Measurements from ENCODE around the gene PDE4B.

Gene PDE4B

DNA sequence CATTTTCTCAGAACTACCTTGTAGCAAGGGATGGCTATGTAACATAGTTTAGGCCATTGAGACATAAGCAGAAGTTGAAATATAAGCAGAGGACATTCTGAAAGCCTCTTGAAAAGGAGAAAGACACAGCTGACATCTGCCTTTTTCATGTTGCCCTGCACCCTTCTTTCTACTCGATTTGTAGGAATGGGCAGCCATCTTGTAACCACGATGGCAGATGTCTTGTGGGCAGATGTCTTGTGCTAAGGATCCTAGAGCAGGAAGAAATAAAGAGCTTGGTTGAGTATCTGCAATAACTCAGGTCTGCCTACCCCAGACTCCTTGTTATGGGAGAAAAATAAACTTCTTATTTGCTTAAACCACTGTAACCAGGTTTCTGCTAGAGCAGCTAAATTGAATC lies 351.0 kb downstream of the PDE4B start:
- DNase-seq = no peak

DNA sequence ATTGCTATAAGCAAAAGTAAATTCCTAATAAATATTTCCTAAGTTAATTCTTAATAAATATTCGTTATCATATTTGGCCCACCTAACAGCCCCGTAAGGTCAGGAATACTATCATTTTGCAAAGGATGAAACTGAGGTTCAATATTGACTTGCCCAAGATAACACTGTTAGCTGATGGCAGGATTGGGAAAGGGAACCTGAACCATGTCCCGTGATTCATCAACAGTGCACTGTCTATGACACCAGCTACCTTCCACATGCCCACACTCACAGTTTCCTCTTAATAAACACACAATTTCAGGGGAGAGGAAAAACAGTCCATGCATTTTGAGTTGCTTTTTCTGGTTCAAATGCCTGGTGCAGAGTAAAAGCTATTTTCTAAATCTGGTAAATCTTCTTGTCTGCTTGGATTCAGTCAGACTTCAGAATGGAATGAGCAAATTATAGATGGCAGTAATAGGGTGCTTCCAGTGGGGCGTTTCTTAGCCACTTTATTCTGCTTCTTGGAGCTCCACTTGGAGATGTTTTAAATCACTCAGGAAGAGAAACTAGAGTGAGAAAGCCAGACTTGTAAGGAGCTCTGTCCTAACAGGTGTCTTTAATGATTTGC lies 354.6 kb downstream of the PDE4B start:
- no peak for DNase-seq

DNA sequence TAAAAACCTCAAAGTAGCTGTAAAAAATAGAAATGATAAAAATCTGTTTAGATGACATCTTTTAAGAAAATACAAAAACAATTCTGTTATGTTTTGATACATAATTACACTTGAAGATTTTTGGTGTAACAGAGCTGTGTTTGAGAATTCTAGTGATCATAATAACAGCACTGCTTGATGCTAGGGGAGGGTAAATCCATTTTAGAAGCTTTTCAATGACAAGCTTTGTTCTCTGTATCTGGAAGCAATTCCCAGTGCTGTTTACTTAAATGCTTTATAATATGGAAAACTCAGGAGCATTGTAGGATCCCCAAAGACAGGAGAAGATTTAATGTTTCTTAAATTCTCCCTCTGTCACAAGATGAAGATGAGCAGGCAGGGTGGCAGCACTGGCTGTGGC lies 359.3 kb downstream of the PDE4B start:
- no peak for DNase-seq

DNA sequence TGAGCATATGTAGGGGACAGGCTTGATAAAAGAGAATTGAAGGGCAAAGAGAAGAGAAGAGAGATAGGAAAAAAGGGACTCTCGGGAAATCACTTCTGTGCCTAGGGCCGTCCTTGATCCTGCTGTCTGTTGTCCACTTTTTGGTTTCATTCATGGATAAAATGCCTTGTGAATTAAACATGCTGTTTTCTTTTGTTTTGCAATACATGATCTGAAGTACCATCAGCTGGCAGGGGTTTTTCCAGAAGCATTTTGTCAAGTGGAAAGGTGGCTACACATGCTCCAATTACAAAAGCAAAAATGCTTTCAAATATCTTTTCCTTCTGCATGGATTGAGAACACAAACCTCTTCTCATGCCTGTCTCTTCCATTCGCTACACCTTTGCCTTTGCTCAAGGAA lies 361.7 kb downstream of the PDE4B start:
- DNase-seq = no peak

DNA sequence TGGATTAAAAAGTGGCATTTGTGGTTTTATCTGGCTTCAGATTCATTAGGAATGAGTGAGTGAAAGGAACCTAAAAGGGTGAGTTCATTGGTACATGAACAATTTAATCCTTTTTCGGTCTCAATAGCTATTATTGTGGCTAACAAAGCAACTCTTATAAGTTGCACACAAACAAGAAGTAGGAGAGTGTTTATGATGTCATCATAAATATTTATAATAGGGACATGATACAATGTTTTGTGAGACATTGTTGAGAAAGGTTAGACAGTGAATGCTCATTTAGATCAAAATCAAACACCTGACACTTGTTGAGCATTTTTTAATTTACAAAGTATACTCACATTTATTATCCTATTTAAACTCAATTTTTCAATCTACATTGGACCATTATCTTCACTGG lies 363.4 kb downstream of the PDE4B start:
- no peak for DNase-seq

DNA sequence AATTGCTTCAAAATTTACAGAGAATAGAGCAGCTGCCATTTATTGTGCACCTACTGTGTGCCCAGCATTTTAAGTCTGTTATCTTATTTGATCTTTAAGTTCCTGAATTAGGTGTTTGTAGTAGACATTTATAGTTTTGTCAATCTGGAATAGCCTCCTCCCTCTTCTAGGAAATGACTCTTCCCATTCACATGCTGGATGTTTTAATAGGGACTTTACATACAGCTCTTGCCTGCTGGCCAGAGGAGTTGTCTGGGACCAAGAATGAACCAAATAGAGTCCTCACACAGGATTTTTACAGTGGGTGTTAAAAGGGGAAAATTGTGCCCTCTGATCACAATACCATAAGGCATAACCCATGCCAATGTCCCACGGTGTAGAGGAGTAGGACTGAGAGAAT lies 367.1 kb downstream of the PDE4B start:
- DNase-seq = no peak

DNA sequence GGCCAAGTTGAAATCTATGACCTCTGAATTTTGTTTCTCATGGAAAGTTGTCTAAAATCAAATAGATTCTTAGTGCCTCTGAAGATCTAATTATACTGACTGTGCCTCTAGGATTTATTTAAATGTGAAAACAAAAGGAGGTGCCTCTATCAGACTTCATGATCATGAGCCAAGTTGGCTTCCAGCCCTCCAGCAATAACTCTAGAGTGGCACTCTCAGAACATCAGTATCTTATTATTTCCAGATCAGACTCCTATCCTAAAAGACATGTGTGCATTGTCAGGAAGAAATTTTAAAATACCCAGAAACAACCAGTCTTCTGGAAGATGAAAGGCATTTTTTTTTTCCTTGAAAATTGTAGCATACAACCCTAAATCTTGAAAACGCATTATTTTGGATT lies 368.0 kb downstream of the PDE4B start:
- no peak for DNase-seq

DNA sequence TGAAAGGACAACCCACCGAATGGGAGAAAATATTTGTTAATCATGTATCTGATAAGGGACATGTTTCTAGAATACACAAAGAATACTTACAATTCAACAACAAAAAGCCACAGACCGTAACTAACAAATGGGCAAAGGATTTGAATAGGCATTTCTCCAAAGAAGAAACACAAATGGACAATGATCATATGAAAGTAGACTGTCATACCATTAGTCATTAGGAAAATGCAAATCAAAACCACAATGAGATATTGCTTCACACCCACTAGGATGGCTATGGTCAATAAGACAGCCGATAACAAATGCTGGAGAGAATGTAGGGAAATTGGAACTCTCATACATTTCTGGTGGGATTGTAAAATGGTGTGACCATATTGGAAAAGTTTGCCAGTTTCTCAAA lies 374.1 kb downstream of the PDE4B start:
- no peak for DNase-seq

DNA sequence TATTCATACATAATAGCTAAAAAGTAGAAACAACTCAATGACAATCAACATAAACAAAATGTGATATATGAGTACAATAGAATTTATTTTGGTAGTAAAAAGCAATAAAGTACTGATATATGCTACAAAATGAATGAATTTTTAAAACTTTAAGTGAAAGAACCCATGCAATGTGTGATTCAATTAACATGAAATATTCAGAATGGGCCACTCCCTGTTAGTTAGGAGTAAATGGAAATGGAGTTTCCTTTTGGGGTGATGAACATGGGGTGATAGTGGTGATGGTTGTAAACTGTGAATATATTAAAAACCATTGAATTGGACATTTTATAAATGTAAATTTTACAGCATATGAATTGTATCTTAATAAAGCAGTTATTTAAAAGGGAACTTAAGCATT lies 374.6 kb downstream of the PDE4B start:
- no peak for DNase-seq

DNA sequence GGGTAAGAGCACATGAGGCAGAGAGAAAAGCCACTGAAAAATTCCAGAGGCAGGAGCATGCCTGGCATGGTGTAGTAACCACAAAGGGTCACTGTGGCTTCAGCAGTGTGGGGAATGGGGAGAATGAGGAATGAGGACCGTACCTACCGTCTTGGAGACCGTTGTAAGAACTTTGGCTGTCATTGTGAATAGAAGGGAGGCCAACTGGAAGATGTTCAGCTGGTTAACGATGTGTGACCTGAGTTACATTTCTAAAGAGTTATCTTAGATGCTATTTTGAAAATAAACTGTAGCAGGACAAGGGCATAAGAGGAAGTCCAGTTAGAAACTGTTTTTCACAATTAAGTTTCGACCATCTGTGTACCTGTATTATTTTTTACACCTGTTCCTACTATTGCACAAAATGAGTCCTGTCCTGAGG lies 375.8 kb downstream of the PDE4B start:
- DNase-seq = no peak

DNA sequence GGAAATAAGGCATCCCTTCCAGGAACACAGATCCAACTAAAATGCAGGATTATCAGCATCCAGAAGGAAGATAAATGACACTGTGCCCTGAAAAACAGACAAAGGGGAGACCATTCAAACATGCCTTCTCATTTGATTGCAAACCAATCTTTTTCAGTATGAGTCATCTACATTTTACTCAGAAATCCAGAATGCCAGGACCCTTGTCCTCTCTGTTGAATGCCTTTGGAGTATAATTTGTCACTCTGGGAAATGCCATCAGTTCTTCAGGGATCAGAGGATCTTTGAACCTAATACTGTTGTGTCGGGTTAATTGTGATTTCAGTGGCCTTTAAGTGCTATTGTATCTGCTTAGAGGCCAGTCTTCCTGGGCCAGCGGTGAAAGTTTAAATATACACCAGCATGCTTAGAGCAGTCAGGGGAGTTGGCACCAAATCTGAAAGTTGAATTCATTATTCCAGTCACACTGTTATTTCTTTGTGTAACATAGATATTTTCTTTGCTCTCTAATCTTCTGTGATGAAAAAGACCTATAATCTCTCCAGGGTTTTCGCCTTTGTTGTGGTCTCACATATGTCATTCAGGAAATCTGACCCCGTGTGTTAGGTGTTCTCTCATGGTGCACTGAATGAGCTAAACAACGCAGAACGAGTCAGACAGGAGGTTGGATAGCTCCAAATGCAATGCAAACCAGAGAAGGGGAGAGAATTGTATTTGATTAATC lies 376.4 kb downstream of the PDE4B start:
- DNase-seq = no peak

DNA sequence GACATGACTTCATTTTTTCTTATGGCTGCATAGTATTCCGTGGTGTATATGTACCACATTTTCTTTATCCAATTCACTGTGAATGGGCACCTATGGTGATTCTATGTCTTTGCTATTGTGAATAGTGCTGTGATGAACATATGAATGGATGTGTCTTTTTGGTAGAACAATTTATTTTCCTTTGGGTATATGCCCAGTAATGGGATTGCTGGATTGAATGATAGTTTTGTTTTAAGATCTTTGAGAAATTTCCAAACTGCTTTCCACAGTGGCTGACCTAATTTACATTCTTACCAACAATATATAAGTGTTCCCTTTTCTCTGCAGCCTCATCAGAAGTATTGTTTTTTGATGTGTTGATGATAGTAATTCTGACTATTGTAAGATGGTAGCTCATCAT lies 379.6 kb downstream of the PDE4B start:
- DNase-seq = no peak

DNA sequence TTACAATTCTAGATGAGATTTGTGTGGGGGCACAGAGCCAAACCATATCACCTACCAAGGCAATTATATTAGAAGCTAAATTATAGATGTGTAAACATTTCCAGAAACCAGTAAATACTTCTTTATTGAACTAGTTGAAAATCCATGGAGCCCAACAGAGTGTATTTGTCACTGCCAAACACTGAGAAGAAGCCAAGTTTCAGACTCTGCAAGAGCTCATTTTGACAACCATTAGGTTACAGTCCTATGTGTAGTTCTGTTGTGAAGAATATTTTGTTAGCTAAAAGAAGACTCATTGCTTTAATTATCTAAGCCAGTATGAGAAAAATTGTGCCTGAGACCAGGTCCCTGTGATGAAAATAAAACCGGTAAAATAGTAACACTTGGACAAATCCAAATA lies 382.4 kb downstream of the PDE4B start:
- DNase-seq = no peak

DNA sequence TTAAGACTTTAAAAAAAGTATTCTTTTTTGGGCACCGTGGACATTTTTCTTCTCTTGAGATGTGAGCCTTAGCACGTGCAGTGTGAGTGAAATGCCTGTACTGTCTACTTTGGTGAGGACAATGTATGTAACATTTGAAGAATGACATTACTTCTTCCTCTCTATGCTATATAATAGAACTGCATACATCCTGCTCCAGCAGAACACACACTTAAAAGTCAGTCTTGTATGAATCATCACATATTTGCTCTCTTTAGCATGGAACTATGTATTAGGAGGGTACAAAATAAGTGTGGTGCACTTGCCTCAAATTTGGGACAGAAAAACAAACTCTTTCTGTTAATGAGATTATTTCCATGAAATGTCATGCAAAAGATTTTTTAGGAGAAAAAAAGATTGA lies 382.9 kb downstream of the PDE4B start:
- DNase-seq = no peak

DNA sequence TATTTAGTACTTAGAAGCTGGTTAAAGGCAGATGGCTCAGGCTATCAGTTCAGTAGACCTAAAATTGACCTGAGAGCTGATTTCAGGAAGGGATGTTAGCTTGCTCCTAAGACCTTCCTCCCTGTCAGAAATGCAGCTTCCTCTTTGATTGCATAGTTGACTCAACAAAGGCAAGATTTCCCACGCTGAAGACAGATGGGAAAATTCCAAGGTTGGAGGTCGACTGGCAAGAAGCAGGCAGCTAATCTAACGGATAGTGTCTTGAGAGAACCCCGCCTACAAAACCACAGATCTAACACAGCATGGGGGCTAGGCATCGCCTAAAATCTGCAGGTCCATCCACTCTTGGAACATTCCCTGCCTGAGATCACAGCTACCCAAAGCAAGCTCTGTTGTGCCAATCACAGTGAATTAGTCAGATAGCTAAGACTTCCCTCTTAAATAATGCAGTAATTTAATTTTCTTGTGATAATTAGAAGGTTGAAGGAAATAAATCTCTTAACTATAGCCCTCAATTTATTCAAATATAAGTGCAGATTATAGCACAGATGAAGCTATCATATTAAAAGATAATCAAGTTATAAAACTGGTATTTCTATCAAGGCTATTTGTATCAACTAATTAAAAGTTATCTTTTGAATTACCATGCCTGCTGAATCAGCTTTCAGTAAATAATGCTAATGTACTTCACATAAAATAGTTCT lies 383.5 kb downstream of the PDE4B start:
- DNase-seq = no peak

DNA sequence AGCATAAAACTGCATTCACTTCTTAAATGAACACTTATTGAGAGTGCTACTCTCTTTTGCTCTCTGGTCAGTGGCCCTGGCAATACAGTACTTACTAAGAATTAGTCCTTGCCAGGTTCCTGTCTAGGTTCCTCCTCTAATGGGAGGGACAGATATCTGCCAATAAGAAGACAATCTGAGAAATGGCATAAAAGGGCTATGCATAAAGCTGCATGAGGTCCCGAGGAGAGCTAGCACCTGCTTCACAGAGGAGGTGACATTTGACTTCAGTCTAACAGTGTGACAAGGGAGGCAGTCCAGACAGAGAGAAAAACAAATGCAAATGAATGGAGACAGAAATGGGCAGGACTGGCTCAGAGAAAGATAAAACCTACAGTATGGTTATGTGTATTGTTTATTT lies 384.1 kb downstream of the PDE4B start:
- DNase-seq = no peak

DNA sequence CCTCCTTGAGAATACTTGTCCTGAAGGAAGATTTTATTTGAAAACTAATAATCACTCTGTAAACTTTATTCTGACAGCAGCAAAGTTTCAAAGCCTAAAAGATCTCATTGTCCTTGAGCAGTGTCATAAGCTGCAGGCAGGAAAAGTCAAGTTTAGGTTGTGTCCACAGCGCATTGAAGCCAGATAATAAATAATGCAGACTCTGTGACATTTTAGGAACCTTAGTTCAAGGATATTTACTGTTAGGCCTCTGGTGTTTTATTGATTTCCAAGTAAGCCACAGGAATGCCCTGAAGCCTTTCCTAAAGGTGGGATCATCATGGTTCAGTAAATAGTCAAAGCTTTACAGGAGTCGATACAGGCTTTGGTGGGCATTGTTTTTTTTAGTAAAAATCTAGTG lies 384.8 kb downstream of the PDE4B start:
- no peak for DNase-seq

DNA sequence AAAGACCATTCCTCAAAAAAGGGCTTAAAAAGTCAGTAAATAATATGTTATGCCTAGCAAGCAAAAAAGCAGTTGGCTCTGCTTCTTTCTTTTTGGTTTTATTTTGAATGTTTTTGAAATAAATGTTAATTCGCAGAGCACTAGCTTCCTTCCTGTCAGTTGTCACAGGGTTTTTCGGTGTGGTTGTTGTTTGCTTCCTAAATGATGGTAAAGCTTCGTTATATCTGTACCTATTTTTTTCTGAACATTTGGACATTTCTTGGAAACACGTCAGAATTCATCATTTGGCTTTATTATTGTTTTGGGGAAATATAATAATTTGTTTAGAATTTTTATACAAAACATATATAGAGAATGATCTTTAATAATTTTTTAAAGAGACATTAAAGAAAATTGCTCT lies 389.3 kb downstream of the PDE4B start:
- no peak for DNase-seq

DNA sequence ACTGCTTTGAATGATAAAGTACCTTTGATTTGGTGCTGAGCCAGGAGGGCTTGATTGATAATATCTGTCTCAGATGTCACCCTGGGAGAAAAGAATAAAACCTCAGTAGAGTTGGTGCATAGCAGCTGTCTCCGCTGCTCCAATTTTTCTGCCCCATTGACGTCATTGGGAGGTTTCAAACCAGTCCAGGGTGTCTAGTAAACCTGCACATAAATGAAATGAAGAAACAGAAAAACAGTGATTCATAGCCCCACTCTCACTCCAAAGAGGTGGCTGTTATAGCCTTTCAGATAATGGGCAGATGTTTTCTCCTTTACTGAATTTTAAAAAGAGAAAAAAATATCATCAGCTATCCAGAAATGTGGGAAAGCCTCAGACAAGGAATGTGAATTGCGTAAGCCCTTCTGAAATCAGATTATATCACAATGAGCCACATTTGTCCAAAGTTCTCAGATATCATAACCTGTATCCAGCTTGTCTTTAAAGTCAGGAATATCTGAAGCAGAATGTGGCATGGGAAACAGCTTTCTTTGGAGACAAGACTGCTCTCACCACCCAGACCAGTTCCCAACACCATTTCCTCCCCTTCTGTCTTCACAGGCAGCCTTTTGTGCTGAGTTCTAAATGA lies 390.0 kb downstream of the PDE4B start:
- peak; percentile 17 to 32 for DNase-seq

DNA sequence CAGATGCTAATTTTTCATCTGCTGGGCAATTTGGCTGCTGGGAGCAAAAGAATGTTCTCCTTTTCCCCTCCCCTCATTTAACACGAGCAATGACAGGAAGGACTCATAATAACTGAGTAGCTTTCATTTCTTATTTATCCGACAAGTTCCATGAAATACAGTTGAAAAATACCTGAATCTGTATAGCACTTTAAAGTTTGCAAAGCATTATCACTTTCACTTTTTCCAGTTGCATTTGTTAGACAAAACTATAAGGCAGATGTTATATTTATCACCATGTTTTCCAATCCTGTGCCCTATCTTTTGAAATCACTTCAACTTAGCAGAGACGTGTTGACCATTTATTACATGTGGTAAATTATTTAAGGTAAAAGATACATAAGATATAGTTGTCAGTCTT lies 390.7 kb downstream of the PDE4B start:
- DNase-seq = no peak

DNA sequence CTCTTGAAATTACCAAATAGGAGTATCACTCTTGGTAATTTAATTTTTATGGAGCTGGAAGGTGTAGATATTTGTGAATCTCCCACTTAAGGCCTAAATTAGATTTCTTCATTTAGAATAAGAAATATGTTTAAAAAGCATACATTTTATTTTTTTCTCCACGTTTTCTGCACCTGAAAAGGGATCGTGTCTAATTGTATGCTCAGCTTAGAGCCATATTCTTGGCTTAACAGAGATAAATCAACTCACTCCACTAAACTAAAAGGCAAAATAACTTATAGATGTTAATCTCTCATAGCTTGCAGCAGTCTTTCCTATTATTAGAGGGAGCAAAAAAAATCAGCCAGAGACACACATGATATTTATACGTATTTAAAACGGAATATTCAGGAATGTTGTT lies 404.4 kb downstream of the PDE4B start:
- no peak for DNase-seq

DNA sequence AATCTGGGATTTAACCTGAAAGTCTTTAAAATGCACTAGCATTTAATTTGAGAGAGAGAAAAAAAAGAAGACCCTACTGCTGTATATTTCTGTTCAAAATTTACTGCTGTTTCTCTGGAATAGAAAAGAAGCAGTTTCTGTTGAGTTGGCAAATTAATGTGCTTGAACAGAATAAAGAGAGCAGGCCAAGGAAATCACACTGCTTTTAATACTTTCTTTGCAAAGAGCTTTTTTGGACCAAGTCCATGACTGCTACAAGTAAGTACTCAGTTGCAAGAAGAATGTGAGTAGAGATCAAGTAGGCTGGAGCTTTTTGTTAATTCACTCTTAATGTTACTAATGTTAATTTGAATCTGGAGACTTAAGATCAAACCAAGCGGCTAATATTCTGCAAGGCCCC lies 405.1 kb downstream of the PDE4B start:
- no peak for DNase-seq

DNA sequence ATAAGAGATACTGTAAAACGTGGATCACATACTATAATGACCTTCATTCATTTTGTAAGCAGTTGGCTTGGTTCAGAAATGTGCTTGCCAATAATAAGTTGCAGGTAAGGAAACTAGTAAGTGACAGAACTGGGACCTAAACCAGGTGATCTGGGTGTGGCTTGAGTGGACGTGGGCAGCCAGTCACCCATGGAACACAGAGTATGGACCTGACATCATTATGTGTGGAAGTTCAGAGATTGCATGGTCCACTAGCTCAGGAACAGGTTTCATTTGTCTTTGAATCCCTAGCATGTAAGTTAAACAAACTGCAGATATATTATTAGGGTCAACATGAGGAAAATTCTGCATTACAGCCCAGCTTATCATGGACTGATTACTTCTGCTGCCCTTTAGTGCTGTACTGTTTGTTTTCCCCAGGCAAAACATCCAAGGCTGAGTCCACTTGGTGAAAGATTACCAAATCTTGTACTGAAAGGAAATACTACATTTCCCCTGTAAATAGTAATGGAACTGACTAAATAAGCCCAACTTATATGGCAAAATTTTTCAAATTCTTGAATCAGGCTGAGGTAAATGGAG lies 414.0 kb downstream of the PDE4B start:
- no peak for DNase-seq

DNA sequence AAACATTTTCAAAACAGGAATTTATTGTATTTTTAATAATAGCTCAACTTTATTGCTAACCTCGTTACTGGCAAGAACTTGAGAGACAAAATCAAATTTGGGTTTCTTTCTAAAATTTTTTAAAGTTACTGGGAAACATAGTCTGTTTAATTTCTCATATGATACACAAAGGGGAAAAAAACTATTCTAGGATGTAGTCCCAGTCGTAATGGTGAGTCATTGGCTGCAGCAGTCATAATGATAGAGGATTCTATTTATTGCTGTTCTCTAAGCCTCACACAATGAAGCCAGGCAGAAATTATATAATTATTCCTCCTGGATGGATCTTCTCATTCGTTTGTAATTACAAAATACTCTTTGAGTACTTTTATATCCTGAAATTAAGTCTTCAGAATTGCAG lies 414.8 kb downstream of the PDE4B start:
- DNase-seq = no peak

Data from CD4-positive, alpha-beta T cell treated with Interleukin-4 for 1 hour (primary cell).